ENCODE results near the gene SLC6A18. TPM values are rescaled to one million over a fixed set of nuclear protein-coding genes. Genes with fewer than 3 reads are reported as not detected.

SLC6A18 gene
- total RNA-seq, 2 donors from 2014 or later, result not detected

GRCh38 chr5:1183424-1184162 lies 41.6 kb upstream of the SLC6A18 start:
- ATAC-seq (replicated peaks in 1 of 2) (no peak), DNase-seq (no peak)
- Mint-ChIP-seq H3K27me3 (ENCODE audit: low read depth) (peaks cover 7% of the 10 kb centered on the region), H3K36me3 (ENCODE audit: insufficient read depth in 2 of 2) (no peaks in the 10 kb centered on the region), H3K4me1 (ENCODE audit: low read depth) (no peaks in the 10 kb centered on the region), H3K9me3 (no peaks in the 10 kb centered on the region), H3K4me3 (no peak overlapping the region), H3K27ac (no peak overlapping the region)

- Mint-ChIP-seq H3K36me3 (ENCODE audit: insufficient read depth in 2 of 2) (no peaks in the 10 kb centered on the region), H3K27ac (no peak overlapping the region), H3K4me1 (ENCODE audit: low read depth) (no peaks in the 10 kb centered on the region), H3K4me3 (no peak overlapping the region), H3K9me3 (no peaks in the 10 kb centered on the region), H3K27me3 (ENCODE audit: low read depth) (peaks cover 12% of the 10 kb centered on the region)
- no peak for ATAC-seq (replicated peaks in 1 of 2)
- no peak for DNase-seq
Observed at GRCh38 chr5:1184163-1184470, 41.1 kb upstream of the SLC6A18 start.

- ATAC-seq (replicated peaks in 1 of 2) (no peak), DNase-seq (no peak)
- Mint-ChIP-seq H3K4me1 (ENCODE audit: low read depth) (no peaks in the 10 kb centered on the region), H3K9me3 (no peaks in the 10 kb centered on the region), H3K4me3 (no peak overlapping the region), H3K27me3 (ENCODE audit: low read depth) (peaks cover 12% of the 10 kb centered on the region), H3K36me3 (ENCODE audit: insufficient read depth in 2 of 2) (no peaks in the 10 kb centered on the region), H3K27ac (no peak overlapping the region)
Observed at GRCh38 chr5:1184481-1184880, 40.7 kb upstream of the SLC6A18 start.

- H3K27ac Mint-ChIP-seq, result no peak overlapping the region
- ATAC-seq (replicated peaks in 1 of 2) (no peak), DNase-seq (no peak)
- no peaks in the 10 kb centered on the region for H3K4me1 Mint-ChIP-seq (ENCODE audit: low read depth)
- H3K36me3 Mint-ChIP-seq (ENCODE audit: insufficient read depth in 2 of 2), result no peaks in the 10 kb centered on the region
- no peak overlapping the region for H3K4me3 Mint-ChIP-seq
- H3K9me3 Mint-ChIP-seq, result no peaks in the 10 kb centered on the region
- H3K27me3 Mint-ChIP-seq (ENCODE audit: low read depth), result peaks cover 16% of the 10 kb centered on the region
Observed at GRCh38 chr5:1185038-1185627, 40.0 kb upstream of the SLC6A18 start.

- Mint-ChIP-seq H3K9me3 (no peaks in the 10 kb centered on the region), H3K27ac (no peak overlapping the region), H3K4me3 (no peak overlapping the region), H3K36me3 (ENCODE audit: insufficient read depth in 2 of 2) (no peaks in the 10 kb centered on the region), H3K27me3 (ENCODE audit: low read depth) (peaks cover 20% of the 10 kb centered on the region), H3K4me1 (ENCODE audit: low read depth) (no peaks in the 10 kb centered on the region)
- ATAC-seq (replicated peaks in 1 of 2), result no peak
- DNase-seq, result no peak
Observed at GRCh38 chr5:1185629-1186350, 39.4 kb upstream of the SLC6A18 start.

GRCh38 chr5:1186351-1187233 lies 38.6 kb upstream of the SLC6A18 start:
- peaks cover 20% of the 10 kb centered on the region for H3K27me3 Mint-ChIP-seq (ENCODE audit: low read depth)
- H3K4me3 Mint-ChIP-seq, result no peak overlapping the region
- H3K4me1 Mint-ChIP-seq (ENCODE audit: low read depth), result no peaks in the 10 kb centered on the region
- DNase-seq, result no peak
- no peaks in the 10 kb centered on the region for H3K9me3 Mint-ChIP-seq
- no peaks in the 10 kb centered on the region for H3K36me3 Mint-ChIP-seq (ENCODE audit: insufficient read depth in 2 of 2)
- no peak overlapping the region for H3K27ac Mint-ChIP-seq
- no peak for ATAC-seq (replicated peaks in 1 of 2)

GRCh38 chr5:1187234-1187949 lies 37.8 kb upstream of the SLC6A18 start:
- peaks cover 26% of the 10 kb centered on the region for H3K27me3 Mint-ChIP-seq (ENCODE audit: low read depth)
- no peak overlapping the region for H3K27ac Mint-ChIP-seq
- ATAC-seq (replicated peaks in 1 of 2) (no peak), DNase-seq (no peak)
- H3K4me3 Mint-ChIP-seq, result no peak overlapping the region
- no peaks in the 10 kb centered on the region for H3K4me1 Mint-ChIP-seq (ENCODE audit: low read depth)
- no peaks in the 10 kb centered on the region for H3K36me3 Mint-ChIP-seq (ENCODE audit: insufficient read depth in 2 of 2)
- no peaks in the 10 kb centered on the region for H3K9me3 Mint-ChIP-seq

GRCh38 chr5:1187950-1188334 lies 37.2 kb upstream of the SLC6A18 start:
- Mint-ChIP-seq H3K4me1 (ENCODE audit: low read depth) (no peaks in the 10 kb centered on the region), H3K4me3 (no peak overlapping the region), H3K27ac (no peak overlapping the region), H3K27me3 (ENCODE audit: low read depth) (peaks cover 26% of the 10 kb centered on the region), H3K9me3 (no peaks in the 10 kb centered on the region), H3K36me3 (ENCODE audit: insufficient read depth in 2 of 2) (no peaks in the 10 kb centered on the region)
- ATAC-seq (replicated peaks in 1 of 2) (no peak), DNase-seq (no peak)

GRCh38 chr5:1188464-1188863 lies 36.7 kb upstream of the SLC6A18 start:
- H3K4me1 Mint-ChIP-seq (ENCODE audit: low read depth), result no peaks in the 10 kb centered on the region
- H3K27me3 Mint-ChIP-seq (ENCODE audit: low read depth), result peaks cover 26% of the 10 kb centered on the region
- no peaks in the 10 kb centered on the region for H3K9me3 Mint-ChIP-seq
- DNase-seq (no peak), ATAC-seq (replicated peaks in 1 of 2) (no peak)
- H3K4me3 Mint-ChIP-seq, result no peak overlapping the region
- H3K27ac Mint-ChIP-seq, result no peak overlapping the region
- no peaks in the 10 kb centered on the region for H3K36me3 Mint-ChIP-seq (ENCODE audit: insufficient read depth in 2 of 2)

- no peaks in the 10 kb centered on the region for H3K4me1 Mint-ChIP-seq (ENCODE audit: low read depth)
- no peaks in the 10 kb centered on the region for H3K36me3 Mint-ChIP-seq (ENCODE audit: insufficient read depth in 2 of 2)
- H3K27ac Mint-ChIP-seq, result no peak overlapping the region
- no peaks in the 10 kb centered on the region for H3K9me3 Mint-ChIP-seq
- peaks cover 26% of the 10 kb centered on the region for H3K27me3 Mint-ChIP-seq (ENCODE audit: low read depth)
- DNase-seq (no peak), ATAC-seq (replicated peaks in 1 of 2) (no peak)
- no peak overlapping the region for H3K4me3 Mint-ChIP-seq
Observed at GRCh38 chr5:1189269-1189668, 35.9 kb upstream of the SLC6A18 start.

- Mint-ChIP-seq H3K36me3 (ENCODE audit: insufficient read depth in 2 of 2) (no peaks in the 10 kb centered on the region), H3K4me1 (ENCODE audit: low read depth) (no peaks in the 10 kb centered on the region), H3K27ac (no peak overlapping the region), H3K27me3 (ENCODE audit: low read depth) (peaks cover 26% of the 10 kb centered on the region), H3K9me3 (no peaks in the 10 kb centered on the region), H3K4me3 (no peak overlapping the region)
- DNase-seq, result no peak
- ATAC-seq (replicated peaks in 1 of 2), result no peak
Observed at GRCh38 chr5:1190278-1190677, 34.9 kb upstream of the SLC6A18 start.

- no peak for DNase-seq
- Mint-ChIP-seq H3K4me1 (ENCODE audit: low read depth) (no peaks in the 10 kb centered on the region), H3K27me3 (ENCODE audit: low read depth) (peaks cover 26% of the 10 kb centered on the region), H3K4me3 (no peak overlapping the region), H3K9me3 (no peaks in the 10 kb centered on the region), H3K27ac (no peak overlapping the region), H3K36me3 (ENCODE audit: insufficient read depth in 2 of 2) (no peaks in the 10 kb centered on the region)
- ATAC-seq (replicated peaks in 1 of 2), result no peak
Observed at GRCh38 chr5:1190837-1191239, 34.3 kb upstream of the SLC6A18 start.

Measured in activated T-cell treated with anti-CD3 and anti-CD28 coated beads, Interleukin-2, amount 50 U/mL, for 72 hours (primary cell).